LNCAP (cell line): ENCODE measurements around the gene FAM174C.

ENCODE experiments used
- TF ChIP-seq, protein P1 (sequence below): fragments of 450-650 bp; IDR thresholded peaks from 2 replicates; pipeline ENCODE4 v1.5.1; 2017; ENCODE audit warnings: mild to moderate bottlenecking

FAM174C gene

DNA sequence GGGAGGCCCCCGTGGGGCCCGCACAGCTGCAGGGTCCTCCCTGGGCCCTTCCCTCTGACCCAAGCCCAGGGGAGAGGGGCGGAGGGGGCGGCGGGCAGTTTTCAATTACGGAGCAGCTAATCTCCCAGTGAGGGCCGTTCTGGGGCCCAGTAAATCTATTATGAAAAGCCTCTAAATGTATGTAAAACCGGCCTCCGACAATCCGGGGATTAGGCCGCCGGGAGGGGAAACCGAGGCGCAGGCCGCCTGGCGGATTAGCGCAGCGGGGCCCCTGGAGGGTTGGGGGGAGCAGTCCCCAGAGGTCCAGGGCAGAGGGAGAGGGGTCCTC lies 35.5 kb downstream of the FAM174C start:
- TF ChIP-seq, protein P1, sequence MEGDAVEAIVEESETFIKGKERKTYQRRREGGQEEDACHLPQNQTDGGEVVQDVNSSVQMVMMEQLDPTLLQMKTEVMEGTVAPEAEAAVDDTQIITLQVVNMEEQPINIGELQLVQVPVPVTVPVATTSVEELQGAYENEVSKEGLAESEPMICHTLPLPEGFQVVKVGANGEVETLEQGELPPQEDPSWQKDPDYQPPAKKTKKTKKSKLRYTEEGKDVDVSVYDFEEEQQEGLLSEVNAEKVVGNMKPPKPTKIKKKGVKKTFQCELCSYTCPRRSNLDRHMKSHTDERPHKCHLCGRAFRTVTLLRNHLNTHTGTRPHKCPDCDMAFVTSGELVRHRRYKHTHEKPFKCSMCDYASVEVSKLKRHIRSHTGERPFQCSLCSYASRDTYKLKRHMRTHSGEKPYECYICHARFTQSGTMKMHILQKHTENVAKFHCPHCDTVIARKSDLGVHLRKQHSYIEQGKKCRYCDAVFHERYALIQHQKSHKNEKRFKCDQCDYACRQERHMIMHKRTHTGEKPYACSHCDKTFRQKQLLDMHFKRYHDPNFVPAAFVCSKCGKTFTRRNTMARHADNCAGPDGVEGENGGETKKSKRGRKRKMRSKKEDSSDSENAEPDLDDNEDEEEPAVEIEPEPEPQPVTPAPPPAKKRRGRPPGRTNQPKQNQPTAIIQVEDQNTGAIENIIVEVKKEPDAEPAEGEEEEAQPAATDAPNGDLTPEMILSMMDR = no peak

DNA sequence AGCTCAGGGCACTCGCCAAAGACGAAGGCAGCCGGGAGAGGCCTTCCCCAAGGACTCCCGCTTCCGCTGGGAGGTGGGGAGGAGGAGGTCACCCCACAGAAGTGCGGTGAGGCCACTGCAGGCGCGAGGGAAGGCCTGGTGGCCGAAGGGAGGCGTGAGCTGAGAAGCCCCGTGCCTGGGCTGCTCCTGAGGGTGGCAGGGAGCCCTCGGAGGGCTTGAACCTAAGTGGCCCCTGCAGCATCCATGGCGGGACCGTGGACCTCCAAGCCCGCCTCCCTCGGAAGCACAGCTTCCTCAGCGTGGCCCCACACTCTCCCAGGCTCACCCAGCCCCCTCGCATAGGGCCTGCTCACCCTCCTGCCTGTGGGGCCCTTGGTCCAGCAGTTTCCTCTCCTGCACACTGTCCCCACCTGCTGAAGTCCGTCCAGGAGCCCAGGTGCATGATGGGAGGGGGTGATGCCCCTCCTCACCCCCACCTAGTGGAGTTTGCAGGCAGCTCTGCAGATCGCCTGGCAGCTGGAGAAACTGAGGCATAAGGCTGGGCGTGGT lies 36.3 kb downstream of the FAM174C start:
- TF ChIP-seq, protein P1 = no peak

DNA sequence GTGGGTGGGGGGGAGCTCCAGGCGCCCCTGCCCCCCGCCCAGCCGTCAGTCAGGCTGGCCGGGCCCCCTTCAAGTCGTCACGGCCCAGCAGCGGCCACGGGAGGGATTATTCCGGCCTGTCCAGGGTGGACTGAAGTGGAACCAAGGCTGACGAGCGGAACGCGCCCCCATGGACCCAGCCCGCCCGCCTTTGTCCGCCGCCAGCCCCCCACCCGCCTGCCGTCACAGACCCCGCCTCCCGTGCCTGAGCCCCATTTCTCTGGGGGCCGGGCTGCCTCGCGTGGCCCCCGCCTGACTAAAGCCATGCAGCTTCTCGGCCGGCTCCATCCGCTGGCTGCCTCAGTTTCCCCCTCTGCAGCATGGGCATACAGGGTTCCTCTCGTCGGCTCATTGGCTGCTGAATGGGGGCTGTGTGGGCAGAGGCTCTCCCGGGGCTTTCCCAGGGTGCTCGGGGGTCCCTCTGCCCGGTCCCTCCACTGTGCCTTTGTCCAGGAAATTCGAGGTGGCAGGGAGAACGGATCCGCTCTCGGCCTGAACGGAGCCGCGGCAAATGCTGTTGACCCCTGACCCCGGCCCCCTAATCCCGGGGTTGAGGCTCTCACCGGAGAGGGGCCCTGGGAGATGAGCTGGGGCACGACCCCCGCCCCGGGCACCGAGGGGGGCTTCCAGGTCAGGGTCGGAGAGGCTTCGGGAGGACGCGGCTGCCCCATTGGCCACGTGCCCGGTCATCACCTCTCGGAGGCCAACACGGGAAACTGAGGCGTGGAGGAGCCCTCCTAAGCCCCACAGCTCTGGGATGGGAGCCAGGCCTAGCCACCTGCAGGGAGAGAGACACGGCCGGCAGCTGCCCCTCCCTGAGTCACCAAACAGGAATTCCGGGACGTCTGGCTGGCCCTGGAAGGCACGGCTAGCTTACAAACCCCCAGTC lies 37.7 kb downstream of the FAM174C start:
- TF ChIP-seq, protein P1 = no peak

DNA sequence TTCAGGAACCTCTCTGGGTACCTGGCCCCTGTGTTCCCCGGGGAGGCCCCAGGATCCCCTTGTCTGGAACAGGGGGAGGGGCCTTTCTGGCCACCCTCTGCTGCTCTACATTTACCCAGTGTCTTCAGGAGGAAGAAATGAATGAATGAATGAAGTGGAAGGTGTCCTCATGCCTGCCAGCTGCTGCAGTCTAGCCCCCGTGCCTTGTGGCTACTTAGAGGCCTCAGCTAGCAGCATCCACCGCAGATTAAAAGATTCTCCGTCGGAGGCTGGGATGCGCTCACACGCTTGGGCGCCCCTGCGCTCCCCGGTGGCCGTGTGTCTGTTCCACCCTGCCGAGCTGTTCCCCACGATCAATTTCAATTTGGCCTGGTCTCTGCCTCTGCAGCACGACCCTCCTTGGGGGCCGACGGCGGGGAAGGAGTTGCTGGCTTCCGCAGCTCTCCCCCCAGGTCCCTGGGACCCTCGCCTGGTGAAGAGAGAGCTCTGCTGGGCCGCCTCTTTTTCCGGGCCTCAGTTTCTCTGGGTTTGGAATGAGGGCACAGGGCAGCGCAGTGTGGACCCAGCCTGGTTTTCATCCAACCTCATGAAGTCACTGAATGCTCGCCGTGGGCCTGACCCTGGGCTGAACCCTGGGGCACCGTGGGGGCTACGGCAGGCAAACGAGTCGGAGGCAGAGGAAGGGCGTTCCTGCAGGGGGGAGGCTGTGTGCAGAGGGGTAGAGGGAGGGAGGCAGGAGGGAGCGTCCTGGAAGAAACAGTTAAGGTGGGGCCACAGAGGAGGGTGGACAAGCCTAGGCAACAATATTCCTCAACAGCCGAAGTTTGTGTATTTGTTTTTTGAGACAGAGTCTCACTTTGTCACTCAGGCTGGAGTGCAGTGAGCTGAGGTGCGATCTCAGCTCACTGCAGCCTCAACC lies 38.6 kb downstream of the FAM174C start:
- TF ChIP-seq, protein P1 = no peak

DNA sequence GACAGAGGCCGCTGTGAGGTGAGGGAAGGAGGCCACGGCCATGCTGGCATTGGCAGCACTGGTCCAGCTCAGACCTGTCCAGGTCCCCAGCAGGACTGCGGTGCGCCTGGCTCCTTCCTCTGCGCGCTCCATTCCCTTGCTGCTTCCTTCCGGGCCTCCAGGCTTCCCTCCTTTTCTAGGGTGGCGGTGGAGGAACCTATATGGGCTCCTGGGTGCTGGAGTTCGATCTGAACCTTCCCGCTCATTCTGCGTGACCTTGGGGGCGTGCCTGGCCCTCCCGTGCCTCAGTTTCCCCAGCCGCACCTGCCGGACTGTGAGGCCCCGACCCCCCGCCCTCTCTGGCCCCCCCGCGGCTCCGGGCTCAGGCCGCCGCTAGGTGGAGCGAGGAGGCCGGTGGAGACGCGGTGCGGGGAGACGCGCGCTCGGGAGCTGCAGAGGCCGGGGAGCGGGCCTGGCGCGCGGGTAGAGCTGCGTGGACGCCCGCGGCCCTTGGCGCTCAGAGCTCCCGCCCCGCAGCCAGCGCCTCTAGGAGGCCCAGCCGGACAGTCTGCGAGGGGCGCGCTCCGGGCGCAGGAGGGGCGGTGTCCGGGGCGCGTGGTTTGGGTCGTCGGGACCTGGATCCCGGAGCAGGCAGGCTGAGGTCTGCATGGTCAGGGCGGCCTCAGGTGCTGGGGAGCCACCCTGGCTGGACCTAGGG lies 40.3 kb downstream of the FAM174C start:
- TF ChIP-seq, protein P1 = peak; percentile 79

DNA sequence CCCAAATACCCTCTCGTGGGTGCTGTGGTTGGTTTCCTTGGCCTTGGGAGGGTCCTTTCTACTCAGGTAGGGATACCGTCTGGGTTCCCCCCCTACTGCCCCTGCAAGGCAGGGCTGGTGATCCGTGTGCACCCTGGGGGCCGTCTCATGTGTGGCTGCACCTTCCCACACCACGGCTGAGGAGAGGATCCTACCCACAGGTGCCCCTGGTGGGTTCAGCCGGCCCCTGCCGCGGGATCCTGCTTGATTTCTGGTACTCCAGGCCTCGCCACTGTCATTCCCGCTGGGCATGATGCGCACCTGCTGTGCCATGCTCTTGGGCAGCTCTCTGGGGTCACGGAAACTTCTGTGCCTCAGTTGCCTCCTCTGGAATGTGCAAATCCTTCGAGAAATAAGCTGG lies 41.1 kb downstream of the FAM174C start:
- TF ChIP-seq, protein P1 = no peak
